ENCODE data around the gene PLCD4. TPM values are rescaled to one million over a fixed set of nuclear protein-coding genes. Genes with fewer than 3 reads are reported as not detected.

Gene PLCD4
- total RNA-seq, 2 donors from 2014 or later, result 0.54 to 1.6 TPM

DNA sequence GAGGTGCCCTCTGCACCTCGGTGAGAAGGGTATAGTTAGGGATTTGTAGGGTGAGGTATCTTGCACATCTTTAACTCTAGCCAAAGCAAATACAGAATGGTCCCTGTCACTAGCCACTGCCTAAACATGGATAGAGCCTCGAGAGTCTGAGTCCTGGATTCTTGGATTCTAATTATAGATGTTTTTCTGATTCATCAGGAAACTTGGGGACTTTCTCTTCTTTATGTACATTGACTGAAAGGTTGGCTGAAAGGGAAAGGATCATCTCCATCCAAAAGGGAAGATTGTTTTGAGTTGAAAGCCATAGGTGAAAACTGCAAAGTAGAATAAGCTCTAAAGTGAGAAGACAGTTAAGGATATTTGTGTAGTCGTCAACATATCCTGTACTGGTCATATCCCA is 72.4 kb downstream of the PLCD4 start:
- Histone ChIP-seq H3K36me3 (no peaks in the 10 kb centered on the region), H3K4me3 (no peak overlapping the region)
- TF ChIP-seq, protein P1, sequence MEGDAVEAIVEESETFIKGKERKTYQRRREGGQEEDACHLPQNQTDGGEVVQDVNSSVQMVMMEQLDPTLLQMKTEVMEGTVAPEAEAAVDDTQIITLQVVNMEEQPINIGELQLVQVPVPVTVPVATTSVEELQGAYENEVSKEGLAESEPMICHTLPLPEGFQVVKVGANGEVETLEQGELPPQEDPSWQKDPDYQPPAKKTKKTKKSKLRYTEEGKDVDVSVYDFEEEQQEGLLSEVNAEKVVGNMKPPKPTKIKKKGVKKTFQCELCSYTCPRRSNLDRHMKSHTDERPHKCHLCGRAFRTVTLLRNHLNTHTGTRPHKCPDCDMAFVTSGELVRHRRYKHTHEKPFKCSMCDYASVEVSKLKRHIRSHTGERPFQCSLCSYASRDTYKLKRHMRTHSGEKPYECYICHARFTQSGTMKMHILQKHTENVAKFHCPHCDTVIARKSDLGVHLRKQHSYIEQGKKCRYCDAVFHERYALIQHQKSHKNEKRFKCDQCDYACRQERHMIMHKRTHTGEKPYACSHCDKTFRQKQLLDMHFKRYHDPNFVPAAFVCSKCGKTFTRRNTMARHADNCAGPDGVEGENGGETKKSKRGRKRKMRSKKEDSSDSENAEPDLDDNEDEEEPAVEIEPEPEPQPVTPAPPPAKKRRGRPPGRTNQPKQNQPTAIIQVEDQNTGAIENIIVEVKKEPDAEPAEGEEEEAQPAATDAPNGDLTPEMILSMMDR (IDR thresholded peaks at IDR 0.05), result no peak

More for the DNA sequence above, 72.4 kb downstream of the PLCD4 start:
- Histone ChIP-seq H3K9me3 (no peaks in the 10 kb centered on the region), H3K4me1 (no peaks in the 10 kb centered on the region), H3K27me3 (no peaks in the 10 kb centered on the region), H3K27ac (no peak overlapping the region), H3K9ac (ENCODE audit: low read depth in 2 of 2, low read length in 2 of 2) (no peak overlapping the region)
- intact Hi-C loops (cut with DNase I), result no loop called here
- DNase-seq, result no peak

Other genes starting within 250 kb of the PLCD4 start
- gene SLC11A1, start 225.6 kb upstream of the PLCD4 start, total RNA-seq, result 1 to 10 TPM; 1.1 to 1.8 TPM
- gene CTDSP1, start 208.0 kb upstream of the PLCD4 start, total RNA-seq, result 100 to 1,000 TPM; 137 to 150 TPM
- 100 to 1,000 TPM; 545 to 634 TPM for gene VIL1, start 188.8 kb upstream of the PLCD4 start, total RNA-seq
- gene USP37, start 39.5 kb upstream of the PLCD4 start, total RNA-seq, result 10 to 100 TPM; 13.1 to 13.4 TPM
- gene CNOT9, start 39.1 kb upstream of the PLCD4 start, total RNA-seq, result 10 to 100 TPM; 36.0 to 52.5 TPM
- gene ZNF142, start 51.7 kb downstream of the PLCD4 start, total RNA-seq, result 10 to 100 TPM; 14.8 to 25.3 TPM
- gene BCS1L, start 51.8 kb downstream of the PLCD4 start, total RNA-seq, result 10 to 100 TPM; 21.7 to 63.7 TPM
- 10 to 100 TPM; 12.6 to 20.7 TPM for gene RNF25, start 64.1 kb downstream of the PLCD4 start, total RNA-seq
- gene STK36, start 64.2 kb downstream of the PLCD4 start, total RNA-seq, result 10 to 100 TPM; 17.8 to 36.7 TPM
- gene TTLL4, start 102.9 kb downstream of the PLCD4 start, total RNA-seq, result 10 to 100 TPM; 27.5 to 36.7 TPM
- gene CYP27A1, start 174.2 kb downstream of the PLCD4 start, total RNA-seq, result 10 to 100 TPM; 21.7 to 54.0 TPM
- gene PRKAG3, start 223.9 kb downstream of the PLCD4 start, total RNA-seq, result not detected